DND-41 (cell line): Measurements from ENCODE around the gene SUSD6.

Source experiments
- EZH2 ChIP-seq: IDR thresholded peaks from 3 replicates; pipeline ENCODE4 v1.6.1; 2012; ENCODE audit warnings: borderline replicate concordance, low read depth, mild to moderate bottlenecking, moderate library complexity, low read length, inconsistent platforms; ENCODE audit not compliant: severe bottlenecking
- TF ChIP-seq, protein P1 (sequence below): IDR thresholded peaks from 2 replicates; pipeline ENCODE4 v1.5.1; 2012; ENCODE audit warnings: borderline replicate concordance, low read length, moderate library complexity, mild to moderate bottlenecking; ENCODE audit not compliant: poor library complexity, severe bottlenecking; ENCODE audit errors: extremely low read depth

DNA sequence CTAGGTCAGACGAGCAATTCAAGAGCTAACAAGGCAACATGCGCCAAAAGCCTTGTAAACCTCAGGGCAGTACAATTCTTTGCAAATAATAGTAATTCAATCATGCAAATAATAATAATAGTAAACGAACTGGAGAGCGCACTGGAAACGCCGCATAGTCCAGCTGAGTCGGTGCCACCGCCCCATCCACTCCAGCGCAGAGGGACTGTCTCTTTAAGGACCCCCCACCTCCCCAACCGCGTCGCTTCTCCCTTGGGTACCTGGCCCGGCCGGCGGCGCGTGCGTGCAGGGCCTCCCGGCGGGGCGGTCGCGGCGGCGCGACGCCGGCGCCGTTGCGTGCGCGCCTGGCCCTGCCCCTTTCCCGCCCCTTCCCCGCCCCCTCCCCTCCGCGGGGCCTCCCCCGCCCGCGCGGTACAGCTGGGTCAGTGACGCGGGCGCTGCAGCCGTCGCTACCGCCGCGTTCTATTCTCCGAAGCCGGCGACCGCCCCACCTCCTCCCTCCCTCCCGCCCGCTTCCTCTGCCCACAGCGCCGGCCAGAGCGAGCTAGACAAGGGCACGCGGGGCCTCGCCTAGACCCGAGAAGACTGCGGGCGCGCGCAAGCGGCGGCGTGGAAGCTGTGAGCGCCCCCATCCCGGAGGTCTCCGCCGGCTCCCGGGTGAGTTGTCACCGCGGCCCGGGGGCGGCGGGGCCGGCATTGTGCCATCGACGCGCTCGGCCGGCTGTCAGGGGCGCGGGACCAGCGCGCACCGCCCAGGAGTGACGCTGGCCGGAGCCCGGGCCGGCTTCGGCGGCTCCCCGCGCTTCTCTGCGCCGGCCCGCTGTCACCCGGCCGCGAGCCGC is at the start of gene SUSD6:
- TF ChIP-seq, protein P1, sequence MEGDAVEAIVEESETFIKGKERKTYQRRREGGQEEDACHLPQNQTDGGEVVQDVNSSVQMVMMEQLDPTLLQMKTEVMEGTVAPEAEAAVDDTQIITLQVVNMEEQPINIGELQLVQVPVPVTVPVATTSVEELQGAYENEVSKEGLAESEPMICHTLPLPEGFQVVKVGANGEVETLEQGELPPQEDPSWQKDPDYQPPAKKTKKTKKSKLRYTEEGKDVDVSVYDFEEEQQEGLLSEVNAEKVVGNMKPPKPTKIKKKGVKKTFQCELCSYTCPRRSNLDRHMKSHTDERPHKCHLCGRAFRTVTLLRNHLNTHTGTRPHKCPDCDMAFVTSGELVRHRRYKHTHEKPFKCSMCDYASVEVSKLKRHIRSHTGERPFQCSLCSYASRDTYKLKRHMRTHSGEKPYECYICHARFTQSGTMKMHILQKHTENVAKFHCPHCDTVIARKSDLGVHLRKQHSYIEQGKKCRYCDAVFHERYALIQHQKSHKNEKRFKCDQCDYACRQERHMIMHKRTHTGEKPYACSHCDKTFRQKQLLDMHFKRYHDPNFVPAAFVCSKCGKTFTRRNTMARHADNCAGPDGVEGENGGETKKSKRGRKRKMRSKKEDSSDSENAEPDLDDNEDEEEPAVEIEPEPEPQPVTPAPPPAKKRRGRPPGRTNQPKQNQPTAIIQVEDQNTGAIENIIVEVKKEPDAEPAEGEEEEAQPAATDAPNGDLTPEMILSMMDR = no peak
- no peak for TF ChIP-seq EZH2
